OCI-LY1 (cell line): ENCODE results near the gene RAB18.
"Not testable (repeated sequence)": the region's sequence is repeated elsewhere in the genome, so short reads cannot be mapped to it uniquely, and the experiment has no call there.

Experiments
- H2AFZ ChIP-seq: fragments of 200-600 bp; sonication (generic), shearing (Covaris generic); 2 replicates; pipeline ENCODE4 v1.6.0; 2014; ENCODE audit warnings: antibody characterized with exemption, mild to moderate bottlenecking, low read length
- H3F3A ChIP-seq: fragments of 200-600 bp; sonication (generic), shearing (Covaris generic); 2 replicates; pipeline ENCODE4 v1.6.0; 2014; ENCODE audit warnings: mild to moderate bottlenecking, antibody characterized with exemption, low read length, moderate library complexity; ENCODE audit not compliant: insufficient read depth
- H3K27ac ChIP-seq: fragments of 200-600 bp; sonication (generic); 2 replicates; pipeline ENCODE4 v1.5.1; 2014; ENCODE audit warnings: low read length, mixed run types, mild to moderate bottlenecking, low read depth; ENCODE audit not compliant: poor library complexity, severe bottlenecking
- H3K27me3 ChIP-seq: fragments of 200-600 bp; sonication (generic); 2 replicates; pipeline ENCODE4 v1.6.0; 2014; ENCODE audit warnings: antibody characterized with exemption, mild to moderate bottlenecking, low read length, moderate library complexity; ENCODE audit not compliant: insufficient read depth
- H3K36me3 ChIP-seq: fragments of 200-600 bp; sonication (generic); 2 replicates; pipeline ENCODE4 v1.6.1; 2014; ENCODE audit warnings: mild to moderate bottlenecking, antibody characterized with exemption, low read length, moderate library complexity, mixed read lengths; ENCODE audit not compliant: insufficient read depth
- H3K4me1 ChIP-seq: fragments of 200-600 bp; sonication (generic); 2 replicates; pipeline ENCODE4 v1.5.1; 2014; ENCODE audit warnings: mild to moderate bottlenecking, low read length, moderate library complexity; ENCODE audit not compliant: insufficient read depth, severe bottlenecking
- H3K4me2 ChIP-seq: fragments of 200-600 bp; sonication (generic), shearing (Covaris generic); 2 replicates; pipeline ENCODE4 v1.6.1; 2014; ENCODE audit warnings: low read length
- H3K4me3 ChIP-seq: fragments of 200-600 bp; sonication (generic); 2 replicates; pipeline ENCODE4 v1.5.1; 2014; ENCODE audit warnings: low read length, low read depth, mild to moderate bottlenecking, mixed read lengths; ENCODE audit not compliant: poor library complexity, severe bottlenecking
- H3K79me2 ChIP-seq: fragments of 200-600 bp; shearing (Covaris generic); 2 replicates; pipeline ENCODE4 v1.6.1; 2016; ENCODE audit warnings: mixed run types, low read length, mixed read lengths; ENCODE audit not compliant: insufficient read depth
- H3K9ac ChIP-seq: fragments of 200-600 bp; sonication (generic), shearing (Covaris generic); 2 replicates; pipeline ENCODE4 v1.6.1; 2014; ENCODE audit warnings: mild to moderate bottlenecking, low read length, mixed read lengths
- H3K9me2 ChIP-seq: fragments of 200-600 bp; sonication (generic), shearing (Covaris generic); 2 replicates; pipeline ENCODE4 v1.6.1; 2014; ENCODE audit warnings: low read depth, mild to moderate bottlenecking, low read length, mixed read lengths
- H3K9me3 ChIP-seq: fragments of 200-600 bp; shearing (Covaris generic); 2 replicates; pipeline ENCODE4 v1.6.1; 2014; ENCODE audit warnings: low read length, mixed read lengths
- H4K20me1 ChIP-seq: fragments of 200-600 bp; sonication (generic), shearing (Covaris generic); 2 replicates; pipeline ENCODE4 v1.6.0; 2016; ENCODE audit warnings: mild to moderate bottlenecking, low read length; ENCODE audit not compliant: insufficient read depth
- CTCF ChIP-seq: fragments of 200-600 bp; sonication (generic), shearing (Covaris generic); IDR thresholded peaks from 2 replicates; pipeline ENCODE4 v1.5.1; 2017; ENCODE audit warnings: mild to moderate bottlenecking, antibody characterized with exemption, low read length, moderate library complexity, mixed read lengths
- EZH2 ChIP-seq: fragments of 200-600 bp; sonication (generic), shearing (Covaris generic); IDR thresholded peaks from 2 replicates; pipeline ENCODE4 v1.8.0; 2017; ENCODE audit warnings: borderline replicate concordance, mixed run types, mild to moderate bottlenecking, antibody characterized with exemption, low read length, moderate library complexity, mixed read lengths

Gene RAB18

GRCh38 chr10:27464993-27465392 lies 39.1 kb upstream of the RAB18 start:
- Histone ChIP-seq H3K79me2 (no peaks in the 10 kb centered on the region), H2AFZ (no peak overlapping the region), H3K27me3 (no peaks in the 10 kb centered on the region), H3K4me2 (no peak overlapping the region), H3K27ac (no peak overlapping the region), H3K9ac (no peak overlapping the region), H3K4me3 (no peak overlapping the region), H3K36me3 (no peaks in the 10 kb centered on the region), H3K9me3 (no peaks in the 10 kb centered on the region), H3K4me1 (no peaks in the 10 kb centered on the region), H4K20me1 (no peaks in the 10 kb centered on the region), H3F3A (no peaks in the 10 kb centered on the region), H3K9me2 (no peaks in the 10 kb centered on the region)
- no peak for TF ChIP-seq EZH2
- no peak for TF ChIP-seq CTCF

GRCh38 chr10:27465596-27465995 lies 38.5 kb upstream of the RAB18 start:
- H3K9me2 ChIP-seq, H3K27ac ChIP-seq, H3K36me3 ChIP-seq, H3F3A ChIP-seq, H4K20me1 ChIP-seq, H3K4me2 ChIP-seq, H3K4me3 ChIP-seq, H3K4me1 ChIP-seq, H3K9ac ChIP-seq, H3K79me2 ChIP-seq, H3K27me3 ChIP-seq, H2AFZ ChIP-seq, H3K9me3 ChIP-seq: not testable (repeated sequence)

- Histone ChIP-seq H3F3A (no peaks in the 10 kb centered on the region), H3K79me2 (no peaks in the 10 kb centered on the region), H2AFZ (no peak overlapping the region), H3K9ac (no peak overlapping the region), H3K9me3 (no peaks in the 10 kb centered on the region), H3K4me3 (no peak overlapping the region), H3K27me3 (no peaks in the 10 kb centered on the region), H3K9me2 (no peaks in the 10 kb centered on the region), H4K20me1 (no peaks in the 10 kb centered on the region), H3K4me1 (no peaks in the 10 kb centered on the region), H3K27ac (no peak overlapping the region), H3K36me3 (no peaks in the 10 kb centered on the region), H3K4me2 (no peak overlapping the region)
- TF ChIP-seq CTCF (no peak), EZH2 (no peak)
Observed at GRCh38 chr10:27470885-27471284, 33.2 kb upstream of the RAB18 start.

GRCh38 chr10:27474741-27475140 lies 29.4 kb upstream of the RAB18 start:
- no peak overlapping the region for H2AFZ ChIP-seq
- no peaks in the 10 kb centered on the region for H3K36me3 ChIP-seq
- no peak for TF ChIP-seq EZH2
- no peak for TF ChIP-seq CTCF
- H3K79me2 ChIP-seq, result no peaks in the 10 kb centered on the region
- no peaks in the 10 kb centered on the region for H4K20me1 ChIP-seq
- no peaks in the 10 kb centered on the region for H3K9me3 ChIP-seq
- no peaks in the 10 kb centered on the region for H3F3A ChIP-seq
- no peak overlapping the region for H3K27ac ChIP-seq
- no peaks in the 10 kb centered on the region for H3K27me3 ChIP-seq
- no peaks in the 10 kb centered on the region for H3K9me2 ChIP-seq
- H3K9ac ChIP-seq, result no peak overlapping the region
- no peak overlapping the region for H3K4me3 ChIP-seq
- no peaks in the 10 kb centered on the region for H3K4me1 ChIP-seq
- H3K4me2 ChIP-seq, result no peak overlapping the region
